Chondrocyte (in vitro differentiated cells): ENCODE data around the gene WBP2. TPM values are rescaled to one million over a fixed set of nuclear protein-coding genes. Genes with fewer than 3 reads are reported as not detected.

Experiments used
- DNase-seq: peaks from one replicate; pipeline ENCODE4 v3.0.0; 2021; ENCODE audit warnings: mixed read lengths, low spot score
- H3K27ac Mint-ChIP-seq: one replicate; pipeline ENCODE4 v1.8.0; 2021; ENCODE audit warnings: mild to moderate bottlenecking, moderate library complexity, mixed read lengths; ENCODE audit not compliant: unreplicated experiment
- H3K27me3 Mint-ChIP-seq: 2 replicates; pipeline ENCODE4 v1.8.0; 2021; ENCODE audit warnings: low read depth, mixed read lengths
- H3K36me3 Mint-ChIP-seq: 2 replicates; pipeline ENCODE4 v1.8.0; 2021; ENCODE audit warnings: low read depth, mixed read lengths
- H3K4me1 Mint-ChIP-seq: 2 replicates; pipeline ENCODE4 v1.8.0; 2021; ENCODE audit warnings: low read depth, mild to moderate bottlenecking, mixed read lengths
- H3K4me3 Mint-ChIP-seq: one replicate; pipeline ENCODE4 v1.8.0; 2021; ENCODE audit warnings: mild to moderate bottlenecking, moderate library complexity, mixed read lengths; ENCODE audit not compliant: unreplicated experiment
- H3K9me3 Mint-ChIP-seq: 2 replicates; pipeline ENCODE4 v1.8.0; 2021; ENCODE audit warnings: low read depth, mixed read lengths
- CTCF ChIP-seq: fragments of 200-600 bp; sonication (generic); IDR thresholded peaks from 2 replicates; pipeline ENCODE4 v1.5.0; 2021; ENCODE audit warnings: antibody characterized with exemption, mild to moderate bottlenecking, moderate library complexity
- total RNA-seq: library from RNA; stranded (reverse); gene quantifications from 3 replicates; pipeline ENCODE4 v1.2.1, GENCODE V29; 2021

WBP2 gene
- total RNA-seq, 1 donor from 2014 or later: 62.5 TPM

- Mint-ChIP-seq H3K36me3 (no peaks in the 10 kb centered on the region), H3K27me3 (no peaks in the 10 kb centered on the region), H3K27ac (no peak overlapping the region), H3K4me1 (peaks cover 18% of the 10 kb centered on the region), H3K9me3 (no peaks in the 10 kb centered on the region), H3K4me3 (no peak overlapping the region)
- no peak for DNase-seq
- TF ChIP-seq CTCF: no peak
These were observed 24.0 kb downstream of the WBP2 start for GRCh38 chr17:75831032-75831571.

- DNase-seq: no peak
- H3K9me3 Mint-ChIP-seq: no peaks in the 10 kb centered on the region
- no peaks in the 10 kb centered on the region for H3K36me3 Mint-ChIP-seq
- peaks cover 19% of the 10 kb centered on the region for H3K4me1 Mint-ChIP-seq
- no peak overlapping the region for H3K4me3 Mint-ChIP-seq
- H3K27ac Mint-ChIP-seq: no peak overlapping the region
- H3K27me3 Mint-ChIP-seq: no peaks in the 10 kb centered on the region
- peak; percentile 77 for TF ChIP-seq CTCF
These were observed 24.7 kb downstream of the WBP2 start for GRCh38 chr17:75830164-75831031.

GRCh38 chr17:75829747-75830146 lies 25.4 kb downstream of the WBP2 start:
- Mint-ChIP-seq H3K36me3 (no peaks in the 10 kb centered on the region), H3K4me3 (no peak overlapping the region), H3K9me3 (no peaks in the 10 kb centered on the region), H3K27ac (no peak overlapping the region), H3K27me3 (no peaks in the 10 kb centered on the region), H3K4me1 (peaks cover 22% of the 10 kb centered on the region)
- no peak for DNase-seq
- TF ChIP-seq CTCF: no peak

- no peaks in the 10 kb centered on the region for H3K27me3 Mint-ChIP-seq
- peaks cover 1% of the 10 kb centered on the region for H3K36me3 Mint-ChIP-seq
- peaks cover 30% of the 10 kb centered on the region for H3K4me1 Mint-ChIP-seq
- no peak overlapping the region for H3K4me3 Mint-ChIP-seq
- H3K9me3 Mint-ChIP-seq: no peaks in the 10 kb centered on the region
- peak; percentile 93 for DNase-seq
- H3K27ac Mint-ChIP-seq: no peak overlapping the region
- no peak for TF ChIP-seq CTCF
These were observed 26.4 kb downstream of the WBP2 start for GRCh38 chr17:75828741-75829140.

GRCh38 chr17:75828076-75828400 lies 27.1 kb downstream of the WBP2 start:
- no peak for TF ChIP-seq CTCF
- Mint-ChIP-seq H3K4me1 (peaks cover 30% of the 10 kb centered on the region), H3K4me3 (no peak overlapping the region), H3K27ac (peak overlapping the region; percentile 8), H3K9me3 (no peaks in the 10 kb centered on the region), H3K36me3 (peaks cover 2% of the 10 kb centered on the region), H3K27me3 (no peaks in the 10 kb centered on the region)
- DNase-seq: no peak
